Measurements from ENCODE around the gene TLR10.

DNA sequence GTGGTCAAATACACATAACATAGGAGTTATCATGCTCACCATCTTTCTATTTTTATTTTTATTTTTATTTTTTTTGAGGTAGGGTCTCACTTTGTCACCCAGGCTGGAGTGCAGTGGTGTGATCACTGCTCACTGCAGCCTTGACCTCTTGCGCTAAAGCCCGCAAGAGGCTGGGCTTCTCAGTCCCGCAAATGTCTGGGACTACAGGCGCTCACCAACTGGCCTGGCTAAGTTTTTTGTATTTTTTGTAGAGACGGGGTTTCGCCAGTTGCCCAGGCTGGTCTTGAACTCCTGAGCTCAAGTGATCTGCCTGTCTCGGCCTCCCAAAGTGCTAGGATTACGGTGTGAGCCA lies 295 bp upstream of the TLR10 start:
- TF ChIP-seq, protein P1, sequence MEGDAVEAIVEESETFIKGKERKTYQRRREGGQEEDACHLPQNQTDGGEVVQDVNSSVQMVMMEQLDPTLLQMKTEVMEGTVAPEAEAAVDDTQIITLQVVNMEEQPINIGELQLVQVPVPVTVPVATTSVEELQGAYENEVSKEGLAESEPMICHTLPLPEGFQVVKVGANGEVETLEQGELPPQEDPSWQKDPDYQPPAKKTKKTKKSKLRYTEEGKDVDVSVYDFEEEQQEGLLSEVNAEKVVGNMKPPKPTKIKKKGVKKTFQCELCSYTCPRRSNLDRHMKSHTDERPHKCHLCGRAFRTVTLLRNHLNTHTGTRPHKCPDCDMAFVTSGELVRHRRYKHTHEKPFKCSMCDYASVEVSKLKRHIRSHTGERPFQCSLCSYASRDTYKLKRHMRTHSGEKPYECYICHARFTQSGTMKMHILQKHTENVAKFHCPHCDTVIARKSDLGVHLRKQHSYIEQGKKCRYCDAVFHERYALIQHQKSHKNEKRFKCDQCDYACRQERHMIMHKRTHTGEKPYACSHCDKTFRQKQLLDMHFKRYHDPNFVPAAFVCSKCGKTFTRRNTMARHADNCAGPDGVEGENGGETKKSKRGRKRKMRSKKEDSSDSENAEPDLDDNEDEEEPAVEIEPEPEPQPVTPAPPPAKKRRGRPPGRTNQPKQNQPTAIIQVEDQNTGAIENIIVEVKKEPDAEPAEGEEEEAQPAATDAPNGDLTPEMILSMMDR (IDR thresholded peaks at IDR 0.05; ENCODE audit: low read length) = no peak
- TF ChIP-seq EZH2 (IDR thresholded peaks at IDR 0.05; ENCODE audit: borderline replicate concordance, low read length) = no peak
